Tibial artery (tissue), 4 donors: ENCODE results near the gene SH3BP2.

Source experiments
- DNase-seq, 2 donors: peaks; one replicate each; pipeline ENCODE4 v3.0.0-alpha.2; 2019
- H3K27ac ChIP-seq, 2 donors: fragments of 200-600 bp; sonication (generic) in 1 of 2; 1 replicate in 1 of 2; 2 replicates in 1 of 2; pipeline ENCODE4 v1.5.1; 2018 to 2019; ENCODE audit warnings: mild to moderate bottlenecking in 1 of 2
- H3K27me3 ChIP-seq, 2 donors: fragments of 200-600 bp; sonication (generic) in 1 of 2; one replicate each; pipeline versions ENCODE4 v1.5.1 to v1.6.0; 2016 to 2019
- H3K36me3 ChIP-seq, 3 donors: fragments of 200-600 bp; sonication (generic) in 2 of 3; one replicate each; pipeline ENCODE4 v1.5.1; 2016 to 2019; ENCODE audit warnings: mild to moderate bottlenecking in 2 of 3
- H3K4me1 ChIP-seq, 4 donors: fragments of 200-600 bp; sonication (generic) in 2 of 4; 1 replicate in 3 of 4; 2 replicates in 1 of 4; pipeline ENCODE4 v1.5.1; 2016 to 2019
- H3K4me3 ChIP-seq, 2 donors: fragments of 200-600 bp; sonication (generic) in 1 of 2; 1 replicate in 1 of 2; 2 replicates in 1 of 2; pipeline ENCODE4 v1.5.1; 2018 to 2019; ENCODE audit warnings: mild to moderate bottlenecking in 2 of 2
- H3K9me3 ChIP-seq, 3 donors: fragments of 200-600 bp; sonication (generic) in 1 of 3; one replicate each; pipeline ENCODE4 v1.5.1; 2016 to 2019
- CTCF ChIP-seq, 2 experiments: fragments of 200-600 bp in 1 of 2; fragments of 450-650 bp in 1 of 2; IDR thresholded peaks; one replicate each; pipeline ENCODE4 v1.5.1; 2017 to 2019; ENCODE audit warnings: antibody characterized with exemption in 2 of 2, mild to moderate bottlenecking in 1 of 2, moderate library complexity in 1 of 2
- intact Hi-C: fragments of 100-400 bp; cut with DNase I; formaldehyde crosslinking; loops from one replicate; pipeline ENCODE4 v1.15.0; 2023; ENCODE audit warnings: low total_unique reads

SH3BP2 gene

DNA sequence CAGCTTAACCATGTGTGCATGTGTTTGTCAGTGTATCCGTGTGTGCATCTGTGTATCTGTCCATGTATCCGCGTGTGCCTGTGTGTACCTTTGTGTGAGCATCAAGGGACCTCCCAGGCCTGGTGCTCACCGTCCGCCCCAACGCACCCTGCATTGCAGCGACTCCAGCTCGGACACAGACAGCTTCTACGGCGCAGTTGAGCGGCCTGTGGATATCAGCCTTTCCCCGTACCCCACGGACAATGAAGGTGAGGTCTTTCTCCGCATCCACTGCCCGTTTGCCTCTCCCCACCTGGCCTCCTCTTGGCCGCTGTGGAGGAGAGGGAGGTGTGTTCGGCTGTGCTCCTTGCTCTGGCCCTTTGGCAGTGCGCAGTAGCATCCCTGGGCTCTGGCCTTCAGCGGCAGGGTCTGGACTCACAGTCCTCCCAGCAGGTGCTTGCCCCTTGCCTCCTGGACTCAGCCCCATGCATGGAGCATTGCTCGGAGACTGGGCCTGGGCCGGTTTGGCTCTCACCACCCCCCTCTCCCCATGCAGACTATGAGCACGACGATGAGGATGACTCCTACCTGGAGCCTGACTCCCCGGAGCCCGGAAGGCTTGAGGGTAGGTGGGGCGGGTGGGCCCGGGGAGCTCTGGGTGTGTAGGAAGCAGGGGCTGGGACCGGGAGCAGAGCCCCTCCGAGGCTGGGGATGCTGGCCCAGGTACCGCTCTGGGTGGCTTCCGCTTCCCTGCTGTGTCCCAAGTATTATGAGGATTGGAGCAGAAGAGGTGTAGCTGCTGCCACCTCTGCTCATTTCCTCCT lies 34.4 kb downstream of the SH3BP2 start:
- DNase-seq: peak in 1 of 2 donors; percentile 49
- Histone ChIP-seq H3K9me3 (no peaks in the 10 kb centered on the region), H3K4me3 (no peak overlapping the region), H3K27ac (no peak overlapping the region), H3K36me3 (peaks cover 0 to 99% (median 50%) of the 10 kb centered on the region in 3 donors), H3K27me3 (no peaks in the 10 kb centered on the region), H3K4me1 (peaks cover 0 to 16% (median 13%) of the 10 kb centered on the region in 4 donors)
- intact Hi-C loops: no loop called here
- TF ChIP-seq CTCF (IDR thresholded peaks at IDR 0.05): no peak

DNA sequence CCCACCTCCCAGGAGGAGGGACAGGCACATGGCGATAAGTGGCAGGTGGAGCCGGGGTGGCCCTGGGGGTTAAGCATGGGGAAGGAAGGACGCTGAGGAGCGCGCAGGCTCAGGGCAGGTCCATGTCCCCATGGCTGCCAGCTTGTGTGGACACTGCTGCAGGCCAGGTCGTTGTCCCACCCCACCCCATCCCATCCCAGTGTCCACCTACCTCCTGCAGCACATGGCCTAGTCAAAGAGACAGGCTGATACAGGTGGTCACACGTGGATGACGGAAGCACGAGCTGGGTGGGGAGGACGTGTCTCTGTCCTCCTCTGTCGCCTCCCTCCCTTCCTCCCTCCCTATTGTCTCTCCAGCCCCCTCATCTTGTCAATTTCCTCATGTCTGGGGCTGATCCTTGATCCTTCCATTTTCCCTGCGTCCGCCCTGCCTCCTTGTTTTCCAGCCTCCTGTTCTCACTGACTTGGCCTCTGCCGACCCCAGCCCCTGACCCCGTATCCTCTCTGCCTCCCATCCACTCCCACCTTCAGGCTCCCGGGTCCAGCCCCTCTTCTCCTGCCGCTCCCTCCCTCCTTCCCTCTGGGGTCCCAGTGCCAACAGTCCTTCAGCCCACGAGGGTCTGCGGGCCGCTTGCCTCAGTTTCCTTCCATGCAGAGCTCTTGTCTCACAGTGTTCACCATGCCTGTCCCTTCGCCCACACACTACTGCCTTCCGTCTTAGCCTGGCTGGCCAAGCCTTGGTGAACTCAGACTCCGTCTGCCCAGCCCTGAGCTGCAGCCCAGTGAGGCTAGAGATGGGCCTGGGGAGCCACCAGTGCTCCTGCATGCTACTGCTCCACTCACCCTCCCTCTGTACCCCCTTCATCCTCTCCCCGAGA lies 35.2 kb downstream of the SH3BP2 start:
- Histone ChIP-seq H3K27ac (no peak overlapping the region), H3K27me3 (no peaks in the 10 kb centered on the region), H3K9me3 (no peaks in the 10 kb centered on the region), H3K4me1 (peaks cover 0 to 16% (median 13%) of the 10 kb centered on the region in 4 donors), H3K4me3 (no peak overlapping the region), H3K36me3 (peaks cover 0 to 99% (median 49%) of the 10 kb centered on the region in 3 donors)
- no peak for TF ChIP-seq CTCF (IDR thresholded peaks at IDR 0.05)
- DNase-seq: peak in 1 of 2 donors; percentile 50
- intact Hi-C loops: no loop called here

DNA sequence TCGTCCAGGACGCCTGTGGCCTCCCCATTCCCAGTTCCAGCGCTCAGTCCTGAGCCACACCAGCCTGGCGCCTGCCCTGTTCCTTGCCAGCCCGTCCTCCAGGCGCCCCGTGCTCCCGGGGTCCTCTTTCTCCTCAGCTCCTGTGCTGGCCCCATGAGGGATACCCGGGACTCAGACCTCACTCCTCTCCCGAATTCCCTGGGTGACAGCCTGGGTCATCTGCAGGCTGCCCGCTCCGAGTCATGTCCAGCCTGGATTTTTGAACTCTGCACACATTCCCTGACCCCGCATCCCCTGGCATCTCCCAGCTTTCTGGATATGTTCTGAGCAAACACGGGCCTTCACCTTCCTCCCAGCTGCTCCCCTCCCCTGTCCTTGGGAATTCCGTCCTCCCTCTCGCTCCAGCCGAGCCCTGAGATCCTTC lies 35.9 kb downstream of the SH3BP2 start:
- intact Hi-C loops: no loop called here
- Histone ChIP-seq H3K4me3 (no peak overlapping the region), H3K36me3 (peaks cover 0 to 99% (median 46%) of the 10 kb centered on the region in 3 donors), H3K4me1 (peaks cover 0 to 11% (median 9%) of the 10 kb centered on the region in 4 donors), H3K27ac (no peak overlapping the region), H3K9me3 (no peaks in the 10 kb centered on the region), H3K27me3 (no peaks in the 10 kb centered on the region)
- DNase-seq: peak in 1 of 2 donors; percentile 51
- TF ChIP-seq CTCF (IDR thresholded peaks at IDR 0.05): no peak

- H3K27me3 ChIP-seq: no peaks in the 10 kb centered on the region
- H3K4me1 ChIP-seq: peaks cover 0 to 5% (median 2%) of the 10 kb centered on the region in 4 donors
- no peaks in the 10 kb centered on the region for H3K9me3 ChIP-seq
- H3K4me3 ChIP-seq: no peak overlapping the region
- H3K36me3 ChIP-seq: peaks cover 0 to 99% (median 44%) of the 10 kb centered on the region in 3 donors
- TF ChIP-seq CTCF (IDR thresholded peaks at IDR 0.05): no peak
- intact Hi-C loops: no loop called here
- no peak overlapping the region for H3K27ac ChIP-seq
- peak in 1 of 2 donors; percentile 63 for DNase-seq
These were observed 36.5 kb downstream of the SH3BP2 start for GRCh38 chr4:2829321-2829932.

- Histone ChIP-seq H3K27ac (no peak overlapping the region), H3K9me3 (no peaks in the 10 kb centered on the region), H3K4me1 (no peaks in the 10 kb centered on the region), H3K36me3 (peaks cover 0 to 97% (median 44%) of the 10 kb centered on the region in 3 donors), H3K4me3 (no peak overlapping the region), H3K27me3 (no peaks in the 10 kb centered on the region)
- TF ChIP-seq CTCF (IDR thresholded peaks at IDR 0.05): no peak
- peak in 1 of 2 donors; percentile 55 for DNase-seq
- intact Hi-C loops: no loop called here
These were observed 37.1 kb downstream of the SH3BP2 start for GRCh38 chr4:2829933-2830451.
